SK-N-SH treated with all-trans-retinoic acid at 6 μM for 48 hours (cell line): ENCODE results near the gene E2F7.

Experiments
- ATAC-seq: fragments of 200-7000 bp; cut with Tn5 transposase; 3 replicates; pipeline ENCODE4 v1.9.1; 2020; ENCODE audit warnings: mild to moderate bottlenecking, moderate library complexity
- ARNTL ChIP-seq: fragments of 450-650 bp; formaldehyde crosslinking; IDR thresholded peaks from 2 replicates; pipeline ENCODE4 v1.5.0; 2020; ENCODE audit warnings: low read depth, mild to moderate bottlenecking, moderate library complexity, borderline replicate concordance
- BACH2 ChIP-seq: fragments of 250-450 bp; sonication (Bioruptor Pico); IDR thresholded peaks from 2 replicates; pipeline ENCODE4 v1.9.0; 2021; ENCODE audit warnings: mild to moderate bottlenecking, borderline replicate concordance
- CREB5 ChIP-seq: fragments of 250-450 bp; sonication (Bioruptor Pico); IDR thresholded peaks from 2 replicates; pipeline ENCODE4 v1.5.1; 2020; ENCODE audit warnings: low read depth, mild to moderate bottlenecking, moderate library complexity
- CSDC2 ChIP-seq: fragments of 250-450 bp; sonication (Bioruptor Pico); IDR thresholded peaks from 2 replicates; pipeline ENCODE4 v1.5.0; 2020; ENCODE audit warnings: mild to moderate bottlenecking, moderate library complexity
- CSRNP3 ChIP-seq: fragments of 250-450 bp; sonication (Bioruptor Pico); IDR thresholded peaks from 2 replicates; pipeline ENCODE4 v1.5.1; 2021; ENCODE audit warnings: mild to moderate bottlenecking, moderate library complexity
- ESRRG ChIP-seq: fragments of 250-450 bp; sonication (Bioruptor Pico); IDR thresholded peaks from 2 replicates; pipeline ENCODE4 v1.6.1; 2021; ENCODE audit warnings: mild to moderate bottlenecking
- GLIS3 ChIP-seq: fragments of 250-450 bp; sonication (Bioruptor Pico); IDR thresholded peaks from 2 replicates; pipeline ENCODE4 v1.5.0; 2020; ENCODE audit warnings: mild to moderate bottlenecking, moderate library complexity
- ISL1 ChIP-seq: fragments of 250-450 bp; sonication (Bioruptor Pico); IDR thresholded peaks from 2 replicates; pipeline ENCODE4 v2.1.2; 2022; ENCODE audit warnings: mild to moderate bottlenecking, moderate library complexity
- OSR1 ChIP-seq: fragments of 250-450 bp; sonication (Bioruptor Pico); IDR thresholded peaks from 2 replicates; pipeline ENCODE4 v1.8.0; 2022; ENCODE audit warnings: moderate library complexity, mild to moderate bottlenecking, inconsistent platforms
- PATZ1 ChIP-seq: fragments of 250-450 bp; sonication (Bioruptor Pico); IDR thresholded peaks from 2 replicates; pipeline ENCODE4 v1.8.0; 2020; ENCODE audit warnings: mild to moderate bottlenecking, moderate library complexity, borderline replicate concordance
- POU6F1 ChIP-seq: fragments of 250-450 bp; sonication (Bioruptor Pico); IDR thresholded peaks from 2 replicates; pipeline ENCODE4 v1.8.0; 2021; ENCODE audit warnings: low read depth, mild to moderate bottlenecking, moderate library complexity, borderline replicate concordance
- PPARA ChIP-seq: fragments of 250-450 bp; sonication (Bioruptor Pico); IDR thresholded peaks from 2 replicates; pipeline ENCODE4 v1.5.0; 2020; ENCODE audit warnings: mild to moderate bottlenecking, borderline replicate concordance
- RARB ChIP-seq: fragments of 250-450 bp; sonication (Bioruptor Pico); IDR thresholded peaks from 2 replicates; pipeline ENCODE4 v1.8.0; 2021; ENCODE audit warnings: mild to moderate bottlenecking, moderate library complexity
- SNAI2 ChIP-seq: fragments of 250-450 bp; sonication (Bioruptor Pico); IDR thresholded peaks from 2 replicates; pipeline ENCODE4 v1.5.0; 2020; ENCODE audit warnings: mild to moderate bottlenecking, moderate library complexity
- TCF4 ChIP-seq: fragments of 250-450 bp; sonication (Bioruptor Pico); IDR thresholded peaks from 2 replicates; pipeline ENCODE4 v1.8.0; 2021; ENCODE audit warnings: mild to moderate bottlenecking, moderate library complexity, borderline replicate concordance
- TSHZ2 ChIP-seq: fragments of 250-450 bp; sonication (Bioruptor Pico); IDR thresholded peaks from 2 replicates; pipeline ENCODE4 v1.5.0; 2020; ENCODE audit warnings: mild to moderate bottlenecking, moderate library complexity
- ZC3H10 ChIP-seq: fragments of 250-450 bp; sonication (Bioruptor Pico); IDR thresholded peaks from 2 replicates; pipeline ENCODE4 v1.5.1; 2021; ENCODE audit warnings: mild to moderate bottlenecking, moderate library complexity
- ZFP3 ChIP-seq: fragments of 250-450 bp; sonication (Bioruptor Pico); IDR thresholded peaks from 2 replicates; pipeline ENCODE4 v1.5.0; 2020; ENCODE audit warnings: mild to moderate bottlenecking, moderate library complexity
- ZFP30 ChIP-seq: fragments of 450-650 bp; formaldehyde crosslinking; IDR thresholded peaks from 2 replicates; pipeline ENCODE4 v1.5.0; 2022; ENCODE audit warnings: mild to moderate bottlenecking, moderate library complexity
- ZNF565 ChIP-seq: fragments of 450-650 bp; formaldehyde crosslinking; conservative IDR thresholded peaks from 2 replicates; pipeline ENCODE4 v1.5.0; 2020; ENCODE audit warnings: low read depth, mild to moderate bottlenecking, moderate library complexity
- ZNF70 ChIP-seq: fragments of 450-650 bp; formaldehyde crosslinking; IDR thresholded peaks from 2 replicates; pipeline ENCODE4 v1.5.0; 2020; ENCODE audit warnings: mild to moderate bottlenecking, moderate library complexity
- ZNF8 ChIP-seq: fragments of 450-650 bp; formaldehyde crosslinking; IDR thresholded peaks from 2 replicates; pipeline ENCODE4 v1.5.0; 2020; ENCODE audit warnings: mild to moderate bottlenecking, moderate library complexity

E2F7 gene

GRCh38 chr12:77031745-77032144, 33.6 kb downstream of the E2F7 start:
- TF ChIP-seq TCF4 (CRISPR knock-in tag) (no peak), ZFP3 (CRISPR knock-in tag) (no peak), ZNF565 (CRISPR knock-in tag) (no peak), ZC3H10 (CRISPR knock-in tag) (0 out of 2 replicates have a peak, but pooled peaks have one; percentile 41)
- TF ChIP-seq, all 23 proteins: peak for 1
- peak; percentile 90 for ATAC-seq

GRCh38 chr12:77025782-77026314, 39.5 kb downstream of the E2F7 start:
- ATAC-seq = no peak
- TF ChIP-seq ISL1 (CRISPR knock-in tag) (no peak), TSHZ2 (CRISPR knock-in tag) (no peak)

GRCh38 chr12:77023501-77023900, 41.9 kb downstream of the E2F7 start:
- TF ChIP-seq ZNF565 (CRISPR knock-in tag) (no peak), ZNF8 (CRISPR knock-in tag) (no peak), ZNF70 (CRISPR knock-in tag) (no peak), SNAI2 (CRISPR knock-in tag) (no peak), ESRRG (CRISPR knock-in tag) (no peak), POU6F1 (no peak), ISL1 (CRISPR knock-in tag) (no peak), ZC3H10 (CRISPR knock-in tag) (no peak), ZFP3 (CRISPR knock-in tag) (no peak), CREB5 (CRISPR knock-in tag) (no peak), CSRNP3 (CRISPR knock-in tag) (no peak), PATZ1 (CRISPR knock-in tag) (no peak), TCF4 (CRISPR knock-in tag) (no peak), BACH2 (CRISPR knock-in tag) (no peak), OSR1 (CRISPR knock-in tag) (no peak)
- no peak for ATAC-seq

GRCh38 chr12:77019920-77020319, 45.4 kb downstream of the E2F7 start:
- ATAC-seq = no peak
- TF ChIP-seq ZFP30 (CRISPR knock-in tag) (no peak), SNAI2 (CRISPR knock-in tag) (no peak), ARNTL (no peak), PATZ1 (CRISPR knock-in tag) (no peak), PPARA (CRISPR knock-in tag) (no peak), GLIS3 (CRISPR knock-in tag) (no peak), CSDC2 (no peak), RARB (no peak), TSHZ2 (CRISPR knock-in tag) (no peak)
